GM13977 (cell line): Measurements from ENCODE around the gene ABCA1.
"Not testable (repeated sequence)": the region's sequence is repeated elsewhere in the genome, so short reads cannot be mapped to it uniquely, and the experiment has no call there.

ENCODE experiments used
- DNase-seq: peaks from one replicate; pipeline ENCODE4 v3.0.0; 2012; ENCODE audit warnings: low spot score
- CTCF ChIP-seq: IDR thresholded peaks from 2 replicates; pipeline ENCODE4 v1.5.1; 2012; ENCODE audit warnings: mild to moderate bottlenecking, control low read depth; ENCODE audit not compliant: insufficient read depth; ENCODE audit errors: extremely low read depth, missing control alignments
- in situ Hi-C: fragments of 300-500 bp; cut with MboI; formaldehyde crosslinking; loops from one replicate; pipeline ENCODE4 v1.12.0; 2022; ENCODE audit warnings: low sequenced_read_pairs, low pct_unique_long_range_greater_than_20kb, mixed read lengths, inconsistent platforms; ENCODE audit not compliant: unreplicated experiment

ABCA1 gene

GRCh38 chr9:104772714-104773510 is 155.0 kb downstream of the ABCA1 start:
- no peak for TF ChIP-seq CTCF
- in situ Hi-C loops, result loop anchor here (10.0 kb wide), 1 partner anchor 642 kb away; no protein-coding TSS in a partner anchor
- DNase-seq, result no peak

GRCh38 chr9:104769655-104770054 is 158.3 kb downstream of the ABCA1 start:
- in situ Hi-C loops, result loop anchor here (10.0 kb wide), 1 partner anchor 645 kb away; no protein-coding TSS in a partner anchor
- no peak for TF ChIP-seq CTCF

GRCh38 chr9:104769029-104769428 is 158.9 kb downstream of the ABCA1 start:
- DNase-seq, result not testable (repeated sequence)

More at GRCh38 chr9:104769655-104770054, 158.3 kb downstream of the ABCA1 start:
- DNase-seq, result no peak

GRCh38 chr9:104767507-104767906 is 160.4 kb downstream of the ABCA1 start:
- in situ Hi-C loops, result no loop called here
- TF ChIP-seq CTCF, result no peak
- no peak for DNase-seq

More at GRCh38 chr9:104769029-104769428, 158.9 kb downstream of the ABCA1 start:
- in situ Hi-C loops, result not testable (repeated sequence)

- in situ Hi-C loops, result no loop called here
- TF ChIP-seq CTCF, result no peak
- no peak for DNase-seq
These were observed 161.9 kb downstream of the ABCA1 start for GRCh38 chr9:104766025-104766424.

- no peak for TF ChIP-seq CTCF
- in situ Hi-C loops, result no loop called here
- no peak for DNase-seq
These were observed 162.8 kb downstream of the ABCA1 start for GRCh38 chr9:104765138-104765537.

GRCh38 chr9:104758974-104759373 is 169.0 kb downstream of the ABCA1 start:
- in situ Hi-C loops, result no loop called here
- DNase-seq, result no peak
- TF ChIP-seq CTCF, result no peak
